GM11168 (cell line): ENCODE measurements around the gene PSMB1.

Experiments
- in situ Hi-C: fragments of 300-500 bp; cut with MboI; formaldehyde crosslinking; loops from one replicate; pipeline ENCODE4 v1.12.0; 2022; ENCODE audit warnings: low sequenced_read_pairs; ENCODE audit not compliant: unreplicated experiment

PSMB1 gene

GRCh38 chr6:170552765-170553533 lies at the start of gene PSMB1:
PSMB1 (minus strand) TSS chr6:170553307; CDS start chr6:170553242, 65 bp downstream.
- in situ Hi-C loops = no loop called here

DNA sequence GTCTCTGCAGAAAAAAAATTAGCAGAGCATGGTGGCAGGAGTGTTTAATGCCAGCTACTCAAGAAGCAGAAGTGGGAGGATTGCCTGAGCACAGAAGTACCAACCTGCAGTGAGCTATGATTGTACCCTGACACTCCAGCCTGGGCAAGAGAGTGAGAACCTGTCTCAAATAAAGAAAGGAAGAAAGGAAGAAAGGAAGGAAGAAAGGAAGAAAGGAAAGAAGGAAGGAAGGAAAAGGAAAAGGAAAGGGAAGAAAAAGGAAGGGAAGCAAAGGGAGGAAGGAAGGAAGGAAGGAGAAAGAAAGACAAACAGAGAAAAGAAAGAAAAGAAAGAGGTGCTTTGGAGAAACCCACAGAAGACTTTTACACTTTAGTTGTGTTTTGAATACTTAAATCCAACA lies 44.2 kb upstream of the PSMB1 start:
- in situ Hi-C loops = no loop called here

DNA sequence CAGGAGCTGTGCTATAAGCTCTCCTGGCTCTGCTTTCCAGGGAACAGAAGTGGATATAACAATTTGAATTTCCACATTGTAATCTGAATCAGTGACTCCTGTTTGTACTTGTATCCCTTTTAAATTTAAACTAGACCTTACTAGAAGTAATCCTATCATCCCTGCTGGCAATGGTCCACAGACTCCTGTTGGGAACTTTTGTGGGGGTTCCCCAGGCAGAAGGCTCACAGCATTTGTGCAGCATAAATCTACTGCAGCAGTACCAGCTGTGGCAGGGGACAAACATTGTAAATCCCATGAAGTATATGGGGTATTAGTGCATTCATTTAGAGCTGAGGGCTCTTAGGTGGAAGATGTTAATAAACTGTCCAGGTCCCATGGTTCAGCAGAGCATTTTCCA lies 43.3 kb upstream of the PSMB1 start:
- in situ Hi-C loops = no loop called here

DNA sequence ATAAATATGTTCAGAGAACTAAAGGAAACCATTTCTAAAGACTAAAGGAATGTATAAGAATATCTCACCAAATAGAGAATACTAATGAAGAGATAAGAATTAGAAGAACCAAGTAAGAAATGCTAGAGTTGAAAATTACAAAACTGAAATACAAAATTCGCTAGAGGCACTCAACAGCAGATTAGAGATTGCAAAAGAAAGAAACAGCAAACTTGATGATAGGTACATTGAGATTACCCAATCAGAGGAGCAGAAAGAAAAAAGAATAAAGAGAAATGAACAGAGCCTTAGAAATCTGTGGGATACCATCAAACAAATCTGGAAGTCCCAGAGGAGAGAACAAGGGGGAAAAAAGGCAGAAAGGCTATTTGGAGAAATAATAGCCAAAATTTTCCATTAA lies 37.6 kb upstream of the PSMB1 start:
- in situ Hi-C loops = no loop called here

DNA sequence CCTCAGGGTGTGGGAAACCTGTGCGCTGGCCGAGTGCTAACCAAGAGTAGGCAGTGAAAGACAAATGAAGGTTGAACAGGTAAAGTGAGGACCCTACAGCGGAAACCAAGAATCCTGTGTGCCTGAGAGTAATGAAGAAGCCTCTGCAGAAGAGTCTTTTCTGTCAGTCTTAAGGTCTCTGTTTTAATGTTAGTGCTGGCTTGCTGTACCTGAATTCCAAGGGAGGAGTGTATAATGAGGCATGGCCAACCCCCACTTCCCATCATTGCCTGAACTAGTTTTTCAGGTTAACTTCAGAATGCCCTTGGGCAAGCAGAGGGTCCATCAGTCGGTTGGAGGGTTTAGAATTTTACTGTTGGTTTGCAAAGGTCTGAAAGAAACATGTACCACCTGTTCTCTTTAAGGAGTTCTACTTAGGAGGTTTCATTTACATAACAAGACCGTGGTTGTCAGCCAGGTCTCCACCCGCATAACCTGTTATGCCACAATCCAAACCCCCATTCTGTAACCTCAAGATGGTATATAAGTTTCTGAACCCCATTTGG lies 31.9 kb upstream of the PSMB1 start:
- in situ Hi-C loops = no loop called here

DNA sequence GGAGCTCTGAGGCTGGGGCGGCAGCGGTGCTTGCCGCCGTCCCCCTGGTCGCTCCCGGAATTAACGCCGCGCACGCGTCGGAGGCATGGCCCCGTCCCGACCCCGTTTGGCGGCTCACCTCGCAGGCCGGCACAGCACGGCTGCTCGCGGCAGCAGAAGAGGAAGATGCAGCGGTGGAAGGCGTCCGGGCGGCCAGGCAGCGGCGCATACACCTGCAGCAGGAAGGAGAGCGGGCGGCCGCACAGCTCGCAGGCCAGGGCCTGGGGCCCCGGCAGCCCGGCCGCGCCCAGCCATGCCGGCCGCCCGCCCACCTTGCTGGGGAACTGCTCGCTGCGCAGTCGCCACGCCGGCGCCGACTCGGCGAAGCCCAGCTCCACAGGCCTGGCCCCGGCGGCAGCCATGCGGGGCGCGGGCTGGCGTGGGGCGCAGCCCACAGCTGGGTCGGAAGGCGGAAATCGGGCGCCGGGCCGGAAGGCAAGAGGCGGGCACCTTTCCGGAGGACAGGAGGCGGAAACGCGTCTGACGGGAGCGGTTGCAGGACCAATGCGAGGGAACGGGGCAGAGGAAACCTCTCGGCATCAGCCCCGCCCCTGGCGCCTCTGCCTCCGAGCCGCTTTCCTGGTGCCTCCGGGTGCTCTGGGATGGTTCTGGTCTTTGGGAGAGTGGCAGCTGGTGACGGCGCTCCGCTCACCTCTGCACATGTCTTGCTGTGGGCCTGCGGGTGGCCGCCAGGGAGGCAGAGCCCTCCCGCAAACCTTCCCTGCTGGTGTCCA lies 31.3 kb upstream of the PSMB1 start, which contains the start of gene PDCD2:
TSS of gene PDCD2 (minus strand) at position 457 of the 773 bp plus-strand sequence. CDS start at position 401, 56 bp downstream.
- in situ Hi-C loops = no loop called here

DNA sequence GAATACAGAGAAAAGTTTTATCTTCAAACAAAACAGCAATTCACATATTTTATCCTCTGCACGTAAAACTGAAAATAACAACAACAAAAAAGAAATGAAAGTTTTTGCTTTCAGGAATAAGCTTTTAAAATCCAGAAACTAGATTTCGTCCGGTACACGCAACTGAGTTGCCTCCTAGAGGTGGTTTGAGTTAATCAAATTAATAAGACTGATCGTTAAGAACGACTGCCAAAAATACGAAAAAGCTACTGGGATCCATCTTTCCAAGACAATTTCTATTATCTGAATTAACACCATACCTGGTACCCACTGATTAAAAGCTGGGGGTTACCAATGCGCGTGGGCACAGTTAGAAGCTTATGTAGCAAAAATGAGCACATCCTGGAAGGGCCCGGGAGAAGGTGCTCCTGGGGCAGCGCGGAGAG lies 30.7 kb upstream of the PSMB1 start:
- in situ Hi-C loops = no loop called here

- in situ Hi-C loops = no loop called here
Measured at GRCh38 chr6:170578909-170579308, 25.8 kb upstream of the PSMB1 start.

- in situ Hi-C loops = no loop called here
Measured at GRCh38 chr6:170575250-170575649, 22.1 kb upstream of the PSMB1 start.

GRCh38 chr6:170572704-170573466 lies 19.8 kb upstream of the PSMB1 start:
- in situ Hi-C loops = no loop called here

DNA sequence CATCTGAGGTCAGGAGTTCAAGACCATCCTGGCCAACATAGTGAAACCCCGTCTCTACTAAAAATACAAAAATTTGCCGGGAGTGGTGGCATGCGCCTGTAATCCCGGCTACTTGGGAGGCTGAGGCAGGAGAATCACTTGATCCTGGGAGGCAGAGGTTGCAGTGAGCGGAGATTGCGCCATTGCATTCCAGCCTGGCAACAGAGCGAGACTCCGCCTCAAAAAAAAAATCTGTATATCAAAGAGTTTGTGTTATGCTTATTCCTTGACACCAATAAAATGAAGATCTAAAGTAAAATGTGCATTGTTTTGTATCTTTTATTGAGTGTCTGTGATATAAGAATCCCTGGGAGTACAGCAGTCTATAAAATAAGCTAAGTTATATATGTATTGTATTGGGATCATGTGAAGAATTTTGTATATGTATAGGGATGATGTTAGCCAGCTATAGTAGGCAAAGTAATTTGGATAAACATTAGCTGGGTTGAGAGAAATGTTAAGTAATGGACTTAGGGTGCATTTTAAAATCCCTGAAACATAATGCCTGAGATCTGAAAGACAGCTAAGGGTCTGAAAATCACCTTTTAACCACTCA lies 11.9 kb upstream of the PSMB1 start:
- in situ Hi-C loops = no loop called here

DNA sequence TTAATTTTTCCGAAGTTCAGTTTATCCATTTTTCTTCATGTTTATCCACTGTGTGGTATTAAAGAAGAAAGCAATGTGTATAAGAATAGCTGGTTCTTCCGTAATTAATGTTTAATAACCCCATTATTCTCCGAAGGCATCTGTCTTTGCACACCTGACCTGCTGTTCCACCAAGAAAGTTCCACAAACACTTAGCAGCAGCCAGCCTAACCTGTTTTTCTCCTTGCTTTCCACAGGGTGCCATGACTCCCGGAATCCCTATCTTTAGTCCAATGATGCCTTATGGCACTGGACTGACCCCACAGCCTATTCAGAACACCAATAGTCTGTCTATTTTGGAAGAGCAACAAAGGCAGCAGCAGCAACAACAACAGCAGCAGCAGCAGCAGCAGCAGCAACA lies 8.4 kb upstream of the PSMB1 start:
- in situ Hi-C loops = no loop called here

- in situ Hi-C loops = no loop called here
Measured at GRCh38 chr6:170555305-170555704, 2.2 kb upstream of the PSMB1 start.

GRCh38 chr6:170554796-170555137 lies 1.7 kb upstream of the PSMB1 start:
- in situ Hi-C loops = no loop called here

- in situ Hi-C loops = no loop called here
Measured at GRCh38 chr6:170554013-170554795, 1.1 kb upstream of the PSMB1 start, which contains the start of gene TBP. TBP (plus strand) TSS chr6:170554369; CDS start chr6:170557030, 2,661 bp downstream.

GRCh38 chr6:170553534-170554012 lies 466 bp upstream of the PSMB1 start:
- in situ Hi-C loops = no loop called here

- in situ Hi-C loops = no loop called here
Measured at GRCh38 chr6:170545405-170545804, 7.7 kb downstream of the PSMB1 start.

DNA sequence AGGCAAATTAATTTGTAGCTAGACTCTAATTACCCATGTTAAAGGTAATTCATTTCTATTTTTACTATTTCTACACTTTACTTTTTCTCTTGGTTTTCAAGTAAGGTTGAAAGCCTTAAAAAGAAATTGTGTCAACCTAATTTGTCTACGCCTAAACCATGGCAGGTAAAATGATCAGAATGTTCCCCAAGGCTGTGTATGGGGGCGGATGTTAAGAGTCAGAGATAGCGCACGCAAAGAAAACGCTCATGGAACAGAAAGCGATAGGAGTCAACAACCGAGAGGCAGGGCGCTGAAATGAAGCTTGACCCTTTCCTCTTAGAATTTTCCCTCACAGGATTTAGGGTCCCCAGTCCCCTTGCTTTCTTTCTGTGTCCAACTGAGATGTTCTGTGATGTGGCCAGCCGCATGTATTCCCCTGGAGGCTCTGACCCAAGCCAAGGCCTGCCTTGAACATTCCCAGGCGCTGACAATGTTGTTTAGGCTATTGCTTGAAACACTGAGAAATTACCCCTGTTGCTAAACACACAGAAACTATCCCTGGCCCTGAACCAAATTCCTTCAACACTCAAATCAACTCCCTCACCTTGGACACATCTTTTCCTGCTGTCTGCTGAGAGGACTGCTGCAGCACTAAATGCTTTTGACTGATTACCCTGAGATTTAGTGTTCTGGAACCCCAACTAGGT lies 10.9 kb downstream of the PSMB1 start:
- in situ Hi-C loops = no loop called here

DNA sequence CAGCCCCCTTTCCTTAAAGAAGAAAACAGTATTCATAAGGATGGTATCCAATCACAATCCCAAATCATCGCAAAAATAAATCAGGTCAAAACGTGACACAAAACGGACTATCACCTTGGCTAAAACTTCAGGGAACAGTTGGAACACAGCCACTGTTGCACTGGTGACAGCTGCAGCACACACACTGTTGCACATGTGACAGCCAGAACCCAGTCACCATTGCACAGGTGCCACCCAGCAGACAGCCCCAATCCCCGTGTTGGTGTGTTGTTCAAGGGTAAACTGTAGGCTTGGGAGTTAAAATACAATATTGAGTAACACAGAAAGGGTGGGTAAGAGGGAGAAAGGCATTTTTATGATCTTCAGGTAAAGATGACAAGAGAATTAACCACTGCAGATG lies 15.8 kb downstream of the PSMB1 start:
- in situ Hi-C loops = no loop called here
